Glomerular endothelial cell (primary cell): ENCODE results near the gene PATL2. TPM values are rescaled to one million over a fixed set of nuclear protein-coding genes. Genes with fewer than 3 reads are reported as not detected.
"Not testable (repeated sequence)": the region's sequence is repeated elsewhere in the genome, so short reads cannot be mapped to it uniquely, and the experiment has no call there.

ENCODE experiments used
- DNase-seq: peaks from one replicate; pipeline ENCODE4 v3.0.0-alpha.2; 2011; ENCODE audit warnings: low read depth, low spot score; ENCODE audit errors: extremely low read depth
- total RNA-seq: library from RNA; depleted of rRNA; stranded (reverse); fragments of >200 nt; gene quantifications from 2 replicates; pipeline ENCODE4 v1.2.3, GENCODE V29; 2015

PATL2 gene
- total RNA-seq, 1 donor from 2014 or later, result 0.35 TPM

DNA sequence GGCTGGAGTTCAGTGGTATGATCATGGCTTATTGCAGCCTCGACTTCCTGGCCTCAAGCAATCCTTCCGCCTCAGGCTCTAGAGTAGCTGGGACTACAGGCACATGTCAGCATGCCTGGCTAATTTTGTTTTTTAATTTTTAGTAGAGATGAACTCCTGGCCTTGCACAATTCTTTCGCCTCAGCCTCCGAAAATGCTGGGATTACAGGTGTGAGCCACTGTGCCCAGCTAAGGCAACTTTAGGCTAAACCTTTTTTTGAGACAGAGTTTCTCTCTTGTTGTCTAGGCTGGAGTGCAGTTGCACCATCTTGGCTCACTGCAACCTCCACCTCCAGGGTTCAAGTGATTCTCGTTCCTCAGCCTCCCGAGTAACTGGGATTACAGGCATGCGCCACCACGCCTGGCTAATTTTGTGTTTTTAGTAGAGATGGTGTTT lies 8.9 kb upstream of the PATL2 start:
- DNase-seq, result not testable (repeated sequence)

DNA sequence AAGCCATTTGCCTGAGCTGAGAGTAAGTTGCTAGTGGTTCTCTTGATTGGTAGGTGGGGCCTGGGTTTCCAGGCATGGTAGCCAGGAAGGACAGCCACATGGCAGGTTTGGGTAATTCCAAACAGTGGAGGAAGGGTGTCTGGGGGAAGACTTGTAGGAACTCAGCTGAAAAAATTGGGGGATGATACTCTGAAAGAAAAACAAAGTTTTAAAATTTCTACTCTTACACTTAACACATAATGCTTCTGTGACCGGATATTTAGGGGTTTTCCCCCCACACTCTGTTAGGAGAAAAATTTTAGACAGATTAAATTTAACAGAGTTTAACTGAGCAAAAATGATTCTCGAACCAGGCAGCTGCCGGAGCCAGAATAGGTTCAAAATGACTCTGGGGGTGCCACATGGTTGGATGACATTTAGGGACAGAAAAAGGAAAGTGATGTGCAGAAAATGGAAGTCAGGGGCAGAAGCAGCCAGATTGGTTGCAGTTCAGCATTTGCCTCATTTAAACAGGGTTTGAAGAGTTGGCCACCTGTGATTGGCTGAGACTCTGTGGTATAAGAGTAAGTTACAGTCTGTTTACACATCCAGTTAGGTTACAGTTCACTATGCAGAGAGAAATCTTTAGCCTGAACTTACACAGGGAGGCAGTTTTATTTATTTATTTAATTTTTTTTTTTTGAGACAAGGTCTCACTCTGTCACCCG lies 8.3 kb upstream of the PATL2 start:
- no peak for DNase-seq

DNA sequence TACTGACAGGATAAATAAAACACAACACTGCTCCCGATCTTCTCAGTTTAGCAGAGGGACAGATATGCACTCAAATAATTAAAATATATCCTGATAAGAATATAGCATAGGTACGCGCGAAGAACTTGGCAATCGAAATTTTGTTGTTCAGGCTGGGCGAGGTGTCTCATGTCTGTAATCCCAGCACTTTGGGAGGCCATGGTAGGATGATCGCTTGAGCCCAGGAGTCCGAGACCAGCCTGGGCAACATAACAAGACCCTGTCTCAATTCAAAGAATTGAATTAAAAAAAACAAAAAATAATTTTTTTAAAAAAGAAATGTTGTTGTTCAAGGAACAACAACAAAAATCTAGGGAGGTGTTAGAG lies 7.8 kb upstream of the PATL2 start:
- DNase-seq, result no peak

DNA sequence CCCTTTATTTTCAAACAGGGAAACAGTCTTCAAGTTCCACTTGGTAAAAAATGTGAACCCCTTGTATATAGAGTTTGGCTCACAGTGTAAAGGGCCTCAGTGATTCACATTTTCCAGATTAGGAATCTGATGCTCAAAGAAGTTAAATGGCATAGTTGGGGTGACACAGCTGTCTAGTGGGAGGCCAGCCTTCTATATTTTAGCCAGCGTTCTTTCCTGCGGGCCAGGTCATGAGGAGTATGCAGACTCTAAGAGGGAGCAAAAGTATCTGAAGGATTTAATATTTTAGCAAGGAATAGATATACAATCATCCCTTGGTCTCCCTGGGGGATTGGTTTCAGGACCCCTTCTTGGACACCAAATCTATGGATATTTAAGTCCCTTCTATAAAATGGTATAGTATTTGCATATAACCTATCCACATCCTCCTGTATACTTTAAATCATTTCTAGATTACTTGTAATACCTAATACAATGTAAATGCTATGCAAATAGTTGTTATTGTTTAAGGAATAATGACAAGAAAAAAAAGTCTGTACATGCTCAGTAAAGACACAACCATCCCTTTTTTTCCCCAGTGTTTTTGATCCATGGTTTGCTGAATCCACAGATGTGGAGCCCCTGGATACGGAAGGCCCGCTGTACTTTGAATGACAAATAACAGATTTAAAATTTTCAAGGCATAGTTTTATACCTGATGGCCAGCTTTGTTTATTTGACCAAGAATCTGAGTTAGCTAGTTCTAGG lies 7.2 kb upstream of the PATL2 start:
- no peak for DNase-seq

DNA sequence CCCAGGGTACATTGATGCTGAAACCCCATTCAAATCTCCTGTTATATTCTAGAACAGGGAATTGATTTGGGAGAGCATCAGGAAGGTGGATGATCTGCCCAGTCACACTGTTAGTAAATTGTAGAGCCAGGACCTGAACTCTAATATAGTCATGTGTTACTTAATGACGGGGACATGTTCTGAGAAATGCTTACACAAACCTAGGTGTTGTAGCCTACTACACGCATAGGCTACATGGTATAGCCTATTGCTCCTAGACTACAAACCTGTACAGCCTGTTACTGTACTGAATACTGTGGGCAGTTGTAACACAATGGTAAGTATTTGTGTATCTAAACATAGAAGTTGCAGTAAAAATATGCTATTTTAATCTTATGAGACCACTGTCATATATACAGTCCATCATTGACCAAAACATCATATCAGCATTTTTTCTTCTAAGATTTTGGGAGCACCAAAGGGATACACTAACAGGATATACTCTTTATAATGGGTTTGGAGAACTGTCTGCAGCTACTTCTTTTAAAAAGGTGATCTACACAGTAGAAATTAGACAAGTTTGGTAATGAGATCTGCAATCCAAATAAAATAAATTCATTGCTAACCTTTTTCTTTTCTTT lies 6.0 kb upstream of the PATL2 start:
- no peak for DNase-seq

DNA sequence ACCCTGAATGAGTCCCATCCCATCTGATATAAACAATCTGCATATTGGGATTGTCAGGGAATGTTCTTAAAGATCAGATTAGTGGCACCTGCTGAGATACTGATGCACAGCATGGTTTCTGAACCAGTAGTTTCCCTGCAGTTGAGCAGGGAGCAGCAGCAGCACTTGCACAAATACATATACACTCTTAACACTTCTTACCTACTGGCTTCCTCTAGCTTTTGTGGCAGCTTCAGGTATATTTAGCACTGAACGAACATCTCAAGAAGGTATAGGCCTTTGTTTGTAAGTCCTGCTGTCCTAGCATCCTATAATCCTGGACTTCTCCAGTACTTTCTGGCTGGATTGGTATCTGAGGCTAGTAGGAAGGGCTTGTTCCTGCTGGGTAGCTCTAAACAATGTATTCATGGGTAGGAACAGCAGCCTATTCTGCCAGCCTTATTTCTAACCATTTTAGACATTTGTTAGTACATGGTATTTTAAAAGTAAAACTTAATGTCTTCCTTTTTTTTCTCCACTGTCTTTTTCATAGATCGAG lies 4.7 kb upstream of the PATL2 start:
- no peak for DNase-seq

DNA sequence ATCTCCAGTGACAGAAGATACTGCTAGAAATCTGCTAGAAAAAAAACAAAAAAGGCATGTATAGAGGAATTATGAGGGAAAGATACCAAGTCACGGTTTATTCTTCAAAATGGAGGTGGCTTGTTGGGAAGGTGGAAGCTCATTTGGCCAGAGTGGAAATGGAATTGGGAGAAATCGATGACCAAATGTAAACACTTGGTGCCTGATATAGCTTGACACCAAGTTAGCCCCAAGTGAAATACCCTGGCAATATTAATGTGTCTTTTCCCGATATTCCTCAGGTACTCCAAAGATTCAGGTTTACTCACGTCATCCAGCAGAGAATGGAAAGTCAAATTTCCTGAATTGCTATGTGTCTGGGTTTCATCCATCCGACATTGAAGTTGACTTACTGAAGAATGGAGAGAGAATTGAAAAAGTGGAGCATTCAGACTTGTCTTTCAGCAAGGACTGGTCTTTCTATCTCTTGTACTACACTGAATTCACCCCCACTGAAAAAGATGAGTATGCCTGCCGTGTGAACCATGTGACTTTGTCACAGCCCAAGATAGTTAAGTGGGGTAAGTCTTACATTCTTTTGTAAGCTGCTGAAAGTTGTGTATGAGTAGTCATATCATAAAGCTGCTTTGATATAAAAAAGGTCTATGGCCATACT lies 4.1 kb upstream of the PATL2 start:
- DNase-seq, result no peak

DNA sequence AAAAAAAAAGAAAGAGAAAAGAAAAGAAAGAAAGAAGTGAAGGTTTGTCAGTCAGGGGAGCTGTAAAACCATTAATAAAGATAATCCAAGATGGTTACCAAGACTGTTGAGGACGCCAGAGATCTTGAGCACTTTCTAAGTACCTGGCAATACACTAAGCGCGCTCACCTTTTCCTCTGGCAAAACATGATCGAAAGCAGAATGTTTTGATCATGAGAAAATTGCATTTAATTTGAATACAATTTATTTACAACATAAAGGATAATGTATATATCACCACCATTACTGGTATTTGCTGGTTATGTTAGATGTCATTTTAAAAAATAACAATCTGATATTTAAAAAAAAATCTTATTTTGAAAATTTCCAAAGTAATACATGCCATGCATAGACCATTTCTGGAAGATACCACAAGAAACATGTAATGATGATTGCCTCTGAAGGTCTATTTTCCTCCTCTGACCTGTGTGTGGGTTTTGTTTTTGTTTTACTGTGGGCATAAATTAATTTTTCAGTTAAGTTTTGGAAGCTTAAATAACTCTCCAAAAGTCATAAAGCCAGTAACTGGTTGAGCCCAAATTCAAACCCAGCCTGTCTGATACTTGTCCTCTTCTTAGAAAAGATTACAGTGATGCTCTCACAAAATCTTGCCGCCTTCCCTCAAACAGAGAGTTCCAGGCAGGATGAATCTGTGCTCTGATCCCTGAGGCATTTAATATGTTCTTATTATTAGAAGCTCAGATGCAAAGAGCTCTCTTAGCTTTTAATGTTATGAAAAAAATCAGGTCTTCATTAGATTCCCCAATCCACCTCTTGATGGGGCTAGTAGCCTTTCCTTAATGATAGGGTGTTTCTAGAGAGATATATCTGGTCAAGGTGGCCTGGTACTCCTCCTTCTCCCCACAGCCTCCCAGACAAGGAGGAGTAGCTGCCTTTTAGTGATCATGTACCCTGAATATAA lies 2.2 kb upstream of the PATL2 start:
- DNase-seq, result no peak

DNA sequence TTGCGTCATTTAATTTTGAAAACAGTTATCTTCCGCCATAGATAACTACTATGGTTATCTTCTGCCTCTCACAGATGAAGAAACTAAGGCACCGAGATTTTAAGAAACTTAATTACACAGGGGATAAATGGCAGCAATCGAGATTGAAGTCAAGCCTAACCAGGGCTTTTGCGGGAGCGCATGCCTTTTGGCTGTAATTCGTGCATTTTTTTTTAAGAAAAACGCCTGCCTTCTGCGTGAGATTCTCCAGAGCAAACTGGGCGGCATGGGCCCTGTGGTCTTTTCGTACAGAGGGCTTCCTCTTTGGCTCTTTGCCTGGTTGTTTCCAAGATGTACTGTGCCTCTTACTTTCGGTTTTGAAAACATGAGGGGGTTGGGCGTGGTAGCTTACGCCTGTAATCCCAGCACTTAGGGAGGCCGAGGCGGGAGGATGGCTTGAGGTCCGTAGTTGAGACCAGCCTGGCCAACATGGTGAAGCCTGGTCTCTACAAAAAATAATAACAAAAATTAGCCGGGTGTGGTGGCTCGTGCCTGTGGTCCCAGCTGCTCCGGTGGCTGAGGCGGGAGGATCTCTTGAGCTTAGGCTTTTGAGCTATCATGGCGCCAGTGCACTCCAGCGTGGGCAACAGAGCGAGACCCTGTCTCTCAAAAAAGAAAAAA lies 1.4 kb upstream of the PATL2 start:
- peak; percentile 41 for DNase-seq

DNA sequence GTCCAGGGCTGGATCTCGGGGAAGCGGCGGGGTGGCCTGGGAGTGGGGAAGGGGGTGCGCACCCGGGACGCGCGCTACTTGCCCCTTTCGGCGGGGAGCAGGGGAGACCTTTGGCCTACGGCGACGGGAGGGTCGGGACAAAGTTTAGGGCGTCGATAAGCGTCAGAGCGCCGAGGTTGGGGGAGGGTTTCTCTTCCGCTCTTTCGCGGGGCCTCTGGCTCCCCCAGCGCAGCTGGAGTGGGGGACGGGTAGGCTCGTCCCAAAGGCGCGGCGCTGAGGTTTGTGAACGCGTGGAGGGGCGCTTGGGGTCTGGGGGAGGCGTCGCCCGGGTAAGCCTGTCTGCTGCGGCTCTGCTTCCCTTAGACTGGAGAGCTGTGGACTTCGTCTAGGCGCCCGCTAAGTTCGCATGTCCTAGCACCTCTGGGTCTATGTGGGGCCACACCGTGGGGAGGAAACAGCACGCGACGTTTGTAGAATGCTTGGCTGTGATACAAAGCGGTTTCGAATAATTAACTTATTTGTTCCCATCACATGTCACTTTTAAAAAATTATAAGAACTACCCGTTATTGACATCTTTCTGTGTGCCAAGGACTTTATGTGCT lies 721 bp upstream of the PATL2 start:
- no peak for DNase-seq

DNA sequence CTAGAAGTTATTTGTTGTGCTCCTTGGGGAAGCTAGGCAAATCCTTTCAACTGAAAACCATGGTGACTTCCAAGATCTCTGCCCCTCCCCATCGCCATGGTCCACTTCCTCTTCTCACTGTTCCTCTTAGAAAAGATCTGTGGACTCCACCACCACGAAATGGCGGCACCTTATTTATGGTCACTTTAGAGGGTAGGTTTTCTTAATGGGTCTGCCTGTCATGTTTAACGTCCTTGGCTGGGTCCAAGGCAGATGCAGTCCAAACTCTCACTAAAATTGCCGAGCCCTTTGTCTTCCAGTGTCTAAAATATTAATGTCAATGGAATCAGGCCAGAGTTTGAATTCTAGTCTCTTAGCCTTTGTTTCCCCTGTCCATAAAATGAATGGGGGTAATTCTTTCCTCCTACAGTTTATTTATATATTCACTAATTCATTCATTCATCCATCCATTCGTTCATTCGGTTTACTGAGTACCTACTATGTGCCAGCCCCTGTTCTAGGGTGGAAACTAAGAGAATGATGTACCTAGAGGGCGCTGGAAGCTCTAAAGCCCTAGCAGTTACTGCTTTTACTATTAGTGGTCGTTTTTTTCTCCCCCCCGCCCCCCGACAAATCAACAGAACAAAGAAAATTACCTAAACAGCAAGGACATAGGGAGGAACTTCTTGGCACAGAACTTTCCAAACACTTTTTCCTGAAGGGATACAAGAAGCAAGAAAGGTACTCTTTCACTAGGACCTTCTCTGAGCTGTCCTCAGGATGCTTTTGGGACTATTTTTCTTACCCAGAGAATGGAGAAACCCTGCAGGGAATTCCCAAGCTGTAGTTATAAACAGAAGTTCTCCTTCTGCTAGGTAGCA lies 657 bp downstream of the PATL2 start:
- no peak for DNase-seq

DNA sequence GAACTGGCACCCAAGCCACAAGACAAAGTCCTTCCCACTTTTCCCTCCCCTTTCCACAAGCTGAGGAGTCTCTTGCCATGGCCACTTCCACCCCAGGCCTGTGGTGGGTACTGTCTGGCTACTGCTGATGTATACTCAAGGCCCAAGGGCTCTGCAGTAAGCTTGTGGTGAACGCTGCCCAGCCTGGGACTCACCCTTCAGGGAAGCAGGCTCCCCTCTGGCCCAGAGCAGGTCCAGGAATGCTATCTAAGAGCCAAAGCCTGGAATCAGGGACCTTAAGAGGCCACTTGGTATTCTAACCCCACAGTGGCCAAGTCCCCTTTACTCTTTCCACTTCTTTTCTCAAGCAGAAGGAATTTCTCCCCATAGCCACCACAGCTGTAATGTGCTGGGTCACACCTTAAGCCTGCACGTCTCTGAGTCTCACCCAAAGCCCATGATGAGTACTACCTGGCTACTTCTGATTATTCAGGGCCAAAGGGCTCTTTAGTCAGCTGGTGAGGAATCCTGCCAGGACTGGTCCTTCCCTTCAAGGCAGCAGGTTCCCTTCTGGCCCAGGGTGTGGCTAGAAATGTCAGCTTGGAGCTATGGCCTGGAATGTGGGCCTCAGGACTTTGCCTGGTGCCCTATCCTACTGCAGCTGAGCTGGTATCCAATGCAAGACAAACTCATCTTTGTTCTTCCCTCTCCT lies 4.0 kb downstream of the PATL2 start:
- no peak for DNase-seq

DNA sequence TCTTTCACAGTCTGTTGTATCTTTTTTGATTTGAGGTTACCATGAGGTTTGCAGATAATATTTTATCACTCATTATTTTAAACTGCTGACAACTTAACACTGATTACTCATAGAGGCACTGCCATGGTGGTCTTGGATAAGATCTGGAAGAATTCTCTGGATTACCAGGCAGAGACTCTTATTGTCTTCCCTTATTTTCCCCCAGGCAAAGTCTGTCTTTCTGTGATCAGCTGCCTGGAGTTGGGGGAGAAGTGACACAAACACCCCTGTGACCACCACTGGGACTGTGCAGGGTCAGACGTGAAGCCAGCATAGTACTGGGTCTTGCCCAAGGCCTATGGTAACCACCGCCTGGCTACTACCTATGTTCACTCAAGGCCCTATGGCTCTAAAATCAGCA lies 4.7 kb downstream of the PATL2 start:
- no peak for DNase-seq

DNA sequence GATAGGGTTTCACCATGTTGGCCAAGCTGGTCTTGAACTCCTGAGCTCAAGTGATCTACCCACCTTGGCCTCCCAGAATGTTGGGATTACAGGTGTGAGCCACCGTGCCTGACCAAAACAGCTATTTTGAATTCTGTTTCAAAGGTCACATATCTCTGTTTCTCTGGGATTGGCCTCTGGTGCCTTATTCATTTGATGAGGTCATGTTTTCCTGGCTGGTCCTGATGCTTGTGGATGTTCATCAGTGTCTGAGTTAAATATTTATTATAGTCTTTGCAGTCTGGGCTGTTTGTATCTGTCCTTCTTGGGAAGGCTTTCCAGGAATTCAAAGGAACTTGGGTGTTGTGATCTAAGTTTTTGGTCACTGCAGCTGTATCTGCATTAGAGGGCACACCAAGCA lies 5.1 kb downstream of the PATL2 start:
- no peak for DNase-seq

DNA sequence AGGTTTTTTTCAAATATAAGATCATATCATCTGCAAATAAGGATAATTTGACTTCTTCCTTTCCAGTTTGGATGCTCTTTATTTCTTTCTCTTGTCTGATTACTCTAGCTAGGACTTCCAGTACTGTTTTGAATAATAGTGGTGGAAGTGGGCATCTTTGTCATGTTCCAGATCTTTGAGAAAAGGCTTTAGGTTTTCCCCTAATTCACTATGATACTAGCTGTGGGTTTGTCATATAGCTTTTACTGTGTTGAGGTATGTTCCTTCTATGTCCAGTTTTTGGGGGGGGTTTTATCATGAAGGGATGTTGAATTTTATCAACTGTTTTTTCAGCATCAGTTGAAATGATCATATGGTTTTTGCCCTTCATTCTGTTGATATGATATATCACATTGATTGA lies 10.4 kb downstream of the PATL2 start:
- DNase-seq, result not testable (repeated sequence)

DNA sequence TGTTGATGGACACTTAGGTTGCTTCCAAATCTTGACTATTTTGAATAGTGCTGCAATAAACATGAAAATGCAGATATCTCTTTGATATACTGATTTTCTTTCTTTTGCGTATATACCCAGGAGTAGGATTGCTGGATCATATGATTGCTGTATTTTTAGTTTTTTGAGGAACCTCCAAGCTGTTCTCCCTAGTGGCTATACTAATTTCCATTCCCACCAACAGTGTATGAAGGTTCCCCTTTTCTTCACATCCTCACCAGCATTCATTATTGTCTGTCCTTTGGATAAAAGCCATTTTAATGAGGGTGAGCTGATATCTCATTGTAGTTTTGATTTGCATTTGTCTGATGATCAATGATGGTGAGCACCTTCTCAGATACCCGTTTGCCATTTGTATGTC lies 12.5 kb downstream of the PATL2 start:
- DNase-seq, result no peak

DNA sequence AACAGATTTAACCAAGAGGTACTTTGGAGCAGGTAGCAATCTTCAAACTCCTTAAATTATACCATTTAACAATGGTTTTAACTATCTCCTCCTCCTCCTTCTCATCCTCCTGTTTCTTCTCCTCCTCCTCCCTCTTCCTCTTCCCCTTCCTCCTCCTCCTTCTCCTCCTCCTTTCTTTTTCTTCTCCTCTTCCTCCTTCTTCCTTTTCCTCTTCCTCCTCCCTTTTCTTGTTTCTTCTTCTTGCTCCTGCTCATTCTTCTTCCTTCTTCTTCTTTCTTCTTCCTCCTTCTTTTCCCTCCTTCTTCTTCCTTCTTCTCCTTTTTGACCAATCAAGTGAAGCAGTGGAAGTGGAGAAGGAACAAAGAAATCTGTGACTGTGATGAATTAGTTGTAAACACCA lies 14.1 kb downstream of the PATL2 start:
- DNase-seq, result no peak

DNA sequence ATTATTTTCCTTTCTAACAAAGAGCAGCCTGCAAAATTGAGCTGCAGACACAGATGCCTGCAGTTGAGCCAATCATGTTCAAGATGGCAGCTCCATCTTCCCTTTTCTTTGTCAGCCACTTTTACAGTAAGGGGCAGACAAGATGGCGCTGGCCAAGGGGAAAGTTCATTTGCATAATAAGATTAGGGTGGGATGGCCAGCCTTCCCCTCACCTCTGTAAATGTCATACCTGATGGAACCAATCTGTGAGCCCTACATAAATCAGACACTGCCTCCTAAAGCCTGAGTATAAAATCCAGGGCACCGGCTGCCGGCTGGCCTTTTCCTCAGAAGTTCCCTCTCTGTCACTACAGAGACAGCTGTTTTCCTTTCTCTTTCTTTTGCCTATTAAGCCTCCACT lies 15.8 kb downstream of the PATL2 start:
- DNase-seq, result no peak
